Effector memory CD4-positive, alpha-beta T cell (primary cell): Measurements from ENCODE around the gene MRPS5.

Source experiments
- DNase-seq, 3 donors: peaks; one replicate each; pipeline ENCODE4 v3.0.0-alpha.2; 2020
- H3K27ac ChIP-seq: 2 replicates; pipeline ENCODE4 v1.7.0; 2013; ENCODE audit warnings: mild to moderate bottlenecking, low read length, moderate library complexity; ENCODE audit not compliant: insufficient read depth, poor library complexity, severe bottlenecking
- H3K27me3 ChIP-seq: replicated peaks from 2 replicates; pipeline ENCODE4 v1.7.0; 2013; ENCODE audit warnings: mild to moderate bottlenecking, low read length; ENCODE audit not compliant: insufficient read depth, control insufficient read depth, poor library complexity, severe bottlenecking
- H3K36me3 ChIP-seq: 2 replicates; pipeline ENCODE4 v1.7.0; 2013; ENCODE audit warnings: mild to moderate bottlenecking, low read length, moderate library complexity; ENCODE audit not compliant: control insufficient read depth, insufficient read depth
- H3K4me1 ChIP-seq: 2 replicates; pipeline ENCODE4 v1.7.0; 2013; ENCODE audit warnings: low read length, mild to moderate bottlenecking; ENCODE audit not compliant: control insufficient read depth, insufficient read depth, poor library complexity, severe bottlenecking
- H3K4me3 ChIP-seq: 2 replicates; pipeline ENCODE4 v1.7.0; 2013; ENCODE audit warnings: low read length, low read depth, mild to moderate bottlenecking; ENCODE audit not compliant: insufficient read depth, poor library complexity, severe bottlenecking
- H3K9me3 ChIP-seq: 2 replicates; pipeline ENCODE4 v1.7.0; 2013; ENCODE audit warnings: mild to moderate bottlenecking, low read length, moderate library complexity; ENCODE audit not compliant: control insufficient read depth

The MRPS5 gene

DNA sequence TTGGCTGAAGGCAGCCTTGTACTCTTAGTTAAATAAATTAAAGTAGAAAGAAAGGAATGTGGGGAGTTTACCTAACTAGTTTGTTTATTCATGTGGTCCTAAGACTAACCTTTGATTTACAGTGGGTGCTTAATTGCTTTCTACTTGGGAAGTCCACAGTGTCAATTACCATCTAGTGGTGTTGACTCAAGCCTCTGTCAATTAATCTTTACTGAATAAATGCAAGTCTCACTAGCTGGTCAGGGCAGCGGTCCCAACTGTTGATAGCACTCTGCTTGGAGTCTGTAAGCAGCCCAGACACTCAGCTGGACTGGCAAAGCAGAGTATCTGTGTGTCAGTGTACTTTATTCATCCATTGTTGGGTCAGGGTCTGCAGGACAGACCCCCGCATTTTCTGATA lies 22.2 kb upstream of the MRPS5 start:
- Histone ChIP-seq H3K36me3 (no peaks in the 10 kb centered on the region), H3K9me3 (peaks cover 45% of the 10 kb centered on the region), H3K4me3 (no peak overlapping the region), H3K27ac (no peak overlapping the region), H3K4me1 (no peaks in the 10 kb centered on the region), H3K27me3 (no peaks in the 10 kb centered on the region)
- DNase-seq: no peak

DNA sequence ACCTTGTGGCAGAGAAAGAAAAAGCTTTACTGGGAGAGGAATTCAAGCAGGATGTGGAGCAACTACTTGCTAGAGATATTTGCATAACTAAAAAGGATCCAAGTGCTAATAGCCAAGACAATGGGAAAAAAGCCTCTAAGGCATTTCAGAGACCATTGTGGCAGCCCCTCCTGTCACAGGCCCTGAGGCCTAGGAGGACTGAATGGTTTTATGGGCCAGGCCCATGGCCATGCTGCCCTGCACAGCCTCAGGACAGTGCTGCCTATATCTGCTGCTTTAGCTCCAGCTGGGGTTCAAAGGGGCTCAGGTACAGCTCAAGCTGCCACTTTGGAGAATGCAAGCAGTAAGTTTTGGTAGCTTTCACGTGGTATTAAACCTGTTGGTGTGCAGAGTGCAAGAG lies 17.1 kb upstream of the MRPS5 start:
- DNase-seq: no peak
- Histone ChIP-seq H3K36me3 (no peaks in the 10 kb centered on the region), H3K9me3 (peaks cover 20% of the 10 kb centered on the region), H3K4me1 (no peaks in the 10 kb centered on the region), H3K27ac (no peak overlapping the region), H3K27me3 (no peaks in the 10 kb centered on the region), H3K4me3 (no peak overlapping the region)

DNA sequence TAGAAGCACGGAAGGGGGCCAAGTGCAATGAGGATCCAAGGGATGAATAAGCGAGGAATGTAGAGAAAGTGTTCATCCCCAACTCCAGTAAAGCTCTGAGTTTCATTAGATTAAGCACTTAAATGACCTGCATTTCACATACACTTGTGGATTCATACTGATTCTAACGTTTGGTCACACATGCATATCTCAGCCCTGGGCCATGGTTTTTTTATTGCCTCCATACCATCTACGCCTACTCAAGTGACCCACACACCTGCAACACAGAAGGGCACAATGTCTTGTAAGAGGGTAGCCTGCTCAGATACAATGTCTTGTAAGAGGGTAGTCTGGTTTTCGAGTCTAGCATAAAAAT lies 566 bp upstream of the MRPS5 start:
- peak overlapping the region; percentile 88 for H3K27ac ChIP-seq
- no peak for DNase-seq
- H3K36me3 ChIP-seq: no peaks in the 10 kb centered on the region
- H3K4me3 ChIP-seq: peak overlapping the region; percentile 98
- no peaks in the 10 kb centered on the region for H3K9me3 ChIP-seq
- peaks cover 10% of the 10 kb centered on the region for H3K4me1 ChIP-seq
- no peaks in the 10 kb centered on the region for H3K27me3 ChIP-seq

DNA sequence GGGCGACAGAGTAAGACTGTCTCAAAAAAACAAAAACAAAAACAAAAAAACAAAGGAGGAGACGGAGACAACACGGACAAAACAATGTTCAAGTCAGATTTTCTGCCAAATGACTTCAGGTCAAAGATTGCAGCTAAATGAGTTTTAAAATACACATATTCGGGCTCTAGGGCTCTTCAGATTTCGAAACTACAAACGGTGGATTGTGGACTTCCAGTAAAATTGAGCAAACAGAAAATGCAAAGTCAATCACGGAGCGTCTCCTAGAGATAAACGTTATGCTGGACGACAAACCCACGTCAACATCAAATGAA lies 558 bp downstream of the MRPS5 start:
- no peaks in the 10 kb centered on the region for H3K36me3 ChIP-seq
- H3K9me3 ChIP-seq: no peaks in the 10 kb centered on the region

GRCh38 chr2:95115418-95115817 lies 6.2 kb downstream of the MRPS5 start:
- H3K27ac ChIP-seq: no peak overlapping the region

More for the DNA sequence above, 558 bp downstream of the MRPS5 start:
- Histone ChIP-seq H3K4me1 (peaks cover 10% of the 10 kb centered on the region), H3K27me3 (no peaks in the 10 kb centered on the region), H3K27ac (peak overlapping the region; percentile 88), H3K4me3 (peak overlapping the region; percentile 98)
- DNase-seq: no peak

GRCh38 chr2:95113464-95113863 lies 8.1 kb downstream of the MRPS5 start:
- Histone ChIP-seq H3K4me1 (peaks cover 3% of the 10 kb centered on the region), H3K4me3 (no peak overlapping the region), H3K36me3 (peaks cover 43% of the 10 kb centered on the region), H3K9me3 (no peaks in the 10 kb centered on the region), H3K27ac (no peak overlapping the region), H3K27me3 (no peaks in the 10 kb centered on the region)
- no peak for DNase-seq

More at GRCh38 chr2:95115418-95115817, 6.2 kb downstream of the MRPS5 start:
- Histone ChIP-seq H3K27me3 (no peaks in the 10 kb centered on the region), H3K4me1 (peaks cover 13% of the 10 kb centered on the region), H3K4me3 (no peak overlapping the region), H3K36me3 (peaks cover 28% of the 10 kb centered on the region), H3K9me3 (no peaks in the 10 kb centered on the region)
- DNase-seq: peak; percentile 36 to 60 (median 53)

DNA sequence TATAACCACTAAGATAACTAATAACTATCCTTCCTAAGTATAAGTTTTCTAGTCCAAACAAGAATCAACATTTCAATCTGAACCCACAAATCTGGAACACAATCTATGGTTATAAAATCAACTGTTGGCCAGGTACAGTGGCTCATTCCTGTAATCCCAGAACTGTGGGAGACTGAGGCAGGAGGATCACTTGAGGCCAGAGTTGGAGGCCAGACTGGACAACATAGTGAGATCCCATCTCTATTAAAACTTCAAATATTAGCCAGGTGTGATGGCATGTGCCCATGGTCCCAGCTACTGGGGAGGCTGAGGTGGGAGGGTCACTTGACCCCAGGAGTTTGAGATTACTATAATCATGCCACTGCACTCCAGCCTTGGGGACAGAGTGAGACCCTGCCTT lies 11.2 kb downstream of the MRPS5 start:
- Histone ChIP-seq H3K9me3 (no peaks in the 10 kb centered on the region), H3K36me3 (peaks cover 74% of the 10 kb centered on the region), H3K4me1 (peaks cover 3% of the 10 kb centered on the region), H3K27me3 (no peaks in the 10 kb centered on the region), H3K4me3 (no peak overlapping the region), H3K27ac (no peak overlapping the region)
- DNase-seq: no peak

GRCh38 chr2:95109260-95109659 lies 12.3 kb downstream of the MRPS5 start:
- Histone ChIP-seq H3K9me3 (no peaks in the 10 kb centered on the region), H3K4me3 (no peak overlapping the region), H3K4me1 (peaks cover 3% of the 10 kb centered on the region), H3K27ac (no peak overlapping the region), H3K36me3 (peaks cover 77% of the 10 kb centered on the region), H3K27me3 (no peaks in the 10 kb centered on the region)
- no peak for DNase-seq

GRCh38 chr2:95106081-95106480 lies 15.5 kb downstream of the MRPS5 start:
- no peaks in the 10 kb centered on the region for H3K9me3 ChIP-seq
- H3K27ac ChIP-seq: no peak overlapping the region
- DNase-seq: no peak
- H3K27me3 ChIP-seq: no peaks in the 10 kb centered on the region
- H3K4me1 ChIP-seq: peaks cover 2% of the 10 kb centered on the region
- H3K36me3 ChIP-seq: peaks cover 76% of the 10 kb centered on the region
- no peak overlapping the region for H3K4me3 ChIP-seq

GRCh38 chr2:95104606-95105005 lies 17.0 kb downstream of the MRPS5 start:
- Histone ChIP-seq H3K4me3 (no peak overlapping the region), H3K27me3 (no peaks in the 10 kb centered on the region), H3K36me3 (peaks cover 77% of the 10 kb centered on the region), H3K9me3 (no peaks in the 10 kb centered on the region), H3K27ac (no peak overlapping the region), H3K4me1 (no peaks in the 10 kb centered on the region)
- DNase-seq: no peak

DNA sequence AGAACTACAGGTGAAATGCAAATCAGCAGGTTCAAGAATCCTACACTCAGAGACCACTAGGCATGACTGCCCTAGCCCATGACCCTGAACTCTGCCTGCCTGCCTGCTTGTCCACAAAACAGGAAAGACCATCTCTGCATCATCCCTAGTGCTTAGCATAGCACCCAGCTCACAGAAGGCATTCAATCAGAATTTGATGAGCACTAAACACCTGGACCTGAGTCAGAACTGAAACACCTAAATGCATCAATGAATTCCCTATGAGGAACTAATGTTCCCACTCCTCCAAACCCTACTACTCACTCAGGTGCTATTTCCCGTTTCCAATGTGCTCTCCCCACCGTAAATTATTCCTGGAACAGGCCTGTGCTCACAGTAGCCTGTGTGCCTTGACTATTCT lies 21.7 kb downstream of the MRPS5 start:
- Histone ChIP-seq H3K4me1 (no peaks in the 10 kb centered on the region), H3K27me3 (no peaks in the 10 kb centered on the region), H3K36me3 (peaks cover 39% of the 10 kb centered on the region), H3K4me3 (no peak overlapping the region), H3K27ac (no peak overlapping the region), H3K9me3 (no peaks in the 10 kb centered on the region)
- DNase-seq: no peak
